Activated naive CD4-positive, alpha-beta T cell (primary cell): ENCODE results near the gene EIF4E3.

ENCODE experiments used
- DNase-seq, 4 experiments: peaks; one replicate each; lab custom pipeline; 2025; lab: John Stamatoyannopoulos, UW

EIF4E3 gene

GRCh38 chr3:71647751-71648150 is 77.5 kb downstream of the EIF4E3 start:
- no peak for DNase-seq

DNA sequence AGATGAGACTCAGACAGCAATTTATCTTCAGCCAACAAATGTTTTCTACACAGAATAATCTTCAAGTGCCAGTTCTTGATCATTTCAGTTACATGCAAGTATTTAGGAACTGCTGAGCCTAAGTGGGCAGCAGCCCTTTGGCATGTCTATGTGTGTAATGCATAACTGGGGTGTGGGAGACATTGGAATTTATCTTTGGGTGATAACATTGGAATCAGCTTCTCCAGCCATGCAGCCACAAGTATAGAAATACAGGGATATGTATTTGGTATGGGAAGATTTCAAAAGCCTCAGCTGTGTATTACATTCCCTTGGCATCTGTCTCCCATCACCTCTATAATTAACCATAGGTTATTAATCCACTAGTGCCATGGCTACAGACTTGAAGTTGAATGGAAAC is 78.2 kb downstream of the EIF4E3 start:
- no peak for DNase-seq

DNA sequence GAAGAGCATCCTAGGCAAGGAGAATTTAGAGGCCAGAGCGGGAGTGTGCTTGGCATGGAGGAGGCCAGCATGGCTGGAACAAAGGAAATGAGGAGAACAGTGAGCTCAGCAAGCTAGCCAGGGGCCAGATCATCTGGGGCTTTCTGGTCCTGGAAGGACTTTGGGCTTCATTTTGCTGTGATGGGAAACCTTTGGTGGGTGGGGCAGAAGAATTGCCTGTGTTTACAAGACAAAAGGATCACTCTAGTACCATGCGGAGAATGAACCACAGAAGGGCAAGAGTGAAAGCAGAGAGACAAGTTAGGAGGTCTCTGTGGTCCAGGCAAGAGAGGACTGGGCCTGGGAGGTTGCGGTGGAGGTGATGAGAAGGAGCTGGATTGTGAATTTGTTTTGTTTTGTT is 80.1 kb downstream of the EIF4E3 start:
- no peak for DNase-seq

DNA sequence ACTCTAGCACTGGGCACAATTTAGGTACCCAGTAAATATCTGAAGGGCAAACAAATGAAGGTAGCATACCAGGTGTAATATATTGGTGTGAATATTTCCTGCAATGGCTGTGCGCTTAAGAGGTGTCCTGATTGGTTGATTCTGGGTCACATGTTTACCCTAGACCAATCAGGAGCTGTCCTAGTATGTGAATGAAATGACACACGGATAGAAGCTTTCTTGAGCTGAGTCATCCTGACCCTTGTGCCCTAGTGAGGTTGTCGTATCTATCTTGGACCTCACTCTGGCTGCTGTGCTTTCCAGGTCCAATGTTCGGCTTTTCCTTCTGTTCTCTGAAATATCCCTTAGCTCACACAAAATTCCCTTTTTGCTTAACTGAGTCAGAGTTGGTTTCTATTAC is 83.5 kb downstream of the EIF4E3 start:
- no peak for DNase-seq

- DNase-seq, result no peak
Observed at GRCh38 chr3:71640331-71640983, 84.7 kb downstream of the EIF4E3 start.

DNA sequence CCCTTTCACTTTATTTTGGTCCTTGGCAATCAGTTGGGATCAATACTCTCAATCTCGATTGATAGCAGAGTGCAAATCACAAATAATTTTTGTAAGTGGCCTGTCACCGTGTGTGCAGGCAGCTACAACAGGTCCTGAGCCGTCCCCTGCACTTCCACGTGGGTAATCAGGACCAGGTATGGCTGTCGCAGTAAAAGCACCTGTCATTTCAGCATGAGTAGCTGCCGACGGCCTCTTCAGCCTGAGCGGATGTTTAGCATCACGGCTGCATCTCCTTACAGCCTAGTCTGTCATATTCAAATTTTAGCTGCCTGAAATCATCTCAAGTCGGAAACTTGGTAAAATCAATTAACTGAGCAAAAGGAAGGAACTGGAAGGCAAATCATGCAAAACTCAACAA is 88.7 kb downstream of the EIF4E3 start:
- DNase-seq, result no peak

GRCh38 chr3:71636001-71636400 is 89.2 kb downstream of the EIF4E3 start:
- DNase-seq, result no peak

DNA sequence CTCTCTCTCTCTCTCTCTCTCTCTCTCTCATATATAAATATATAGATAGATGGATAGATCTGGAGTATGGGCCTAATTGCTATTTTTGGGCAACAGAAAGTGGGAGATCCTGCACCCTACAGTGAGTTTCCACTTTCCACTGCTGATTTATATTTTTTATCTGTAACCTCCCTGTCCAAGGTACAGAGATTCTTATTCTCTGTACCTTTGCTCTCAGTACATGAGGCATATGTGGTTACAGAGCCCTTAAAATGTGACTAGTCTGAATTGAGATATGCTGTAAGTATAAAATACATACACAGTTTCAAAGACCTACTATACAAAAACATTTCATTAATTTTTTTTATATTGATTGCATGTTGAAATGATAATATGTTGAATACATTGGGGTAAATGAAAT is 90.5 kb downstream of the EIF4E3 start:
- no peak for DNase-seq

- DNase-seq, result no peak
Observed at GRCh38 chr3:71629711-71630110, 95.5 kb downstream of the EIF4E3 start.

DNA sequence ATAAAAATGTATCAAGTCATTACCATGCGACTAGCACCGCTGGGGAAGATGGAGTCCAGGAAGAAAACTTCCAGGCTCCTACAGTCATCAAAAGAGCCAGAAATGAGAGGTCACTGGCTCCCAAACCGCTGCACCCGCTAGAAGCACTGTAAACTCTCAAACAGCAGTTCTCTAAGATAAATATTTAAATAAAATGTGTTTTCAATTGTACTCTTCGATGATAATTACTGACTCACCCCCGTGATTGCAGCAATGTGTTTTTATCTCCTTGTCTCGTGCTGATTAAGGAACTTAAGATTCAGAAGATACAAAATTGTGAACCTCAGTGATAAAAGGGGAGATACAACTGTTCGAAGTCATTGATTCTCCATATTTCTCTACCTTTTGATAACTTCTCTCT is 95.9 kb downstream of the EIF4E3 start:
- DNase-seq, result no peak

DNA sequence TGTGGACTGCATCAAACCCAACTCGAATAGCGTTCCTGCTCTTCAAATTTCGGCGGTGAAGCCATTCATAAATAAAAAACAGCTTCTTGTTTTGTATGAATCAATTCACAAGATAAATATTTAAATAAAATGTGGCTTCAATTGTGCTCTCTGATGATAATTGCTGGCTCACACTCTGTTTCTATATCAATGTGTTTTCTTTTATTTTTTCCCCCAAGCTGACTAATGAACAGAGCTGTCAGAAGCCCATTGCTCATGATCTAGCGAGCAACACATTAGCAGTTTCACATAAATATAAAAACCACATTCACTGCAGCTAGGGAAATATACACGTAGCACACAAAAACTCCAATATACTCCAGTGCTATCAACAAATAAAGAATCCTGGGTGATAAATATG is 96.7 kb downstream of the EIF4E3 start:
- no peak for DNase-seq

DNA sequence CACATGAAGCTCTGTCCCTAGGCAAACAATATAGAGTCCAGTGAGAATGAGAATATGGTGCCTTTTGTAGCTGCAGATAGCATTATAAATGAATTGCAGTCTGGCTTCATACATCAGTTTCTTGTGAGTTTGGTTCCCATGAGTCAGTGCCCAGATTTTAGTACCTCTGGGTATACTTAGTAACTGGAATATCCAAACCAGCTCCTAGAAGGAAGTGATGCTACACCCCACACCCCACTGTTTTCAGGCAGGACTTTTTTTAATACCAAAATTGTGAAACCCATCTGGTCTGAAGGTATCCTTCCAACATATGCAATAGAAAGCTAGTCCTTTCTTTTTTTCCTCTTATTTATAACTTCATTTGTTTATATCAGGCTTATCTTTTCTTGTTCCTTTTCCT is 99.5 kb downstream of the EIF4E3 start:
- DNase-seq, result no peak
